Measurements from ENCODE around the gene CYTH1. TPM values are rescaled to one million over a fixed set of nuclear protein-coding genes. Genes with fewer than 3 reads are reported as not detected.
"Not testable (repeated sequence)": the region's sequence is repeated elsewhere in the genome, so short reads cannot be mapped to it uniquely, and the experiment has no call there.

The CYTH1 gene
- polyA plus RNA-seq, 1 of the 3 experiments (the other 2 are of a cell fraction) = 23.8 TPM

DNA sequence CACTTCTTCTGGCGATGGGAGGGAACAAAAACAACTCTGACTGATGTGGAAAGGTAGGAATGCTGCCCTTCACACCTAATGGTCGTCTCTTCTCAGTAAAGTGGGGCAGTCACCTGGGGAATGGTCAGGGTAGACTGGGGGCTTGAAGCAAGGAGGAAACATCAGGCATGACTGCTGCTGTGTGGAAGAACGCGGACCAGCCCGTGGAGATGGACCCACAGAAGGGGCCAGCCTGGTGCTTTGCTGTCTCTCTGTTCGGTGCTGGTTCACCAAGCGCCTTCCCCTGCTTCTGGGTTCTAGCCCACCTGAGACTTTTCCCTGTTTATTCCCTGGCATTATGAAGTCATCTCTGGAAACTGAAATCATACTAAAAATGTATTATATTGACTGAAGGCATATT lies 108.7 kb downstream of the CYTH1 start:
- H3K4me3 ChIP-seq (ENCODE audit: low read depth in 2 of 2, low read length in 1 of 2) = no peak overlapping the region
- peaks cover 14 to 48% of the 10 kb centered on the region in 2 experiments for H3K36me3 ChIP-seq (replicated peaks in 1 of 2; ENCODE audit: control insufficient read depth in 1 of 2, insufficient read depth in 2 of 2, low read length in 1 of 2)
- no peaks in the 10 kb centered on the region for H4K20me1 ChIP-seq (ENCODE audit: insufficient read depth)
- no peaks in the 10 kb centered on the region for H3K9me2 ChIP-seq
- peaks cover 4% of the 10 kb centered on the region for H3F3A ChIP-seq (replicated peaks; ENCODE audit: insufficient read depth)
- H2AFZ ChIP-seq (ENCODE audit: low read depth) = no peak overlapping the region
- H3K27me3 ChIP-seq (ENCODE audit: insufficient read depth) = no peaks in the 10 kb centered on the region
- 91% methylated on average over 7 of the region's 7 CpGs for WGBS (ENCODE audit: low lambda C conversion rate)
- H3K4me2 ChIP-seq = no peak overlapping the region
- TF ChIP-seq MEF2A (IDR thresholded peaks at IDR 0.05; ENCODE audit: borderline replicate concordance, low read depth) (no peak), RFX5 (IDR thresholded peaks at IDR 0.05; ENCODE audit: low read length) (no peak), TCF12 (IDR thresholded peaks at IDR 0.05) (no peak), SMC3 (IDR thresholded peaks at IDR 0.05; ENCODE audit: low read depth, low read length) (no peak), EP300 (IDR thresholded peaks at IDR 0.05; ENCODE audit: borderline replicate concordance in 1 of 2, low read depth in 1 of 2, low read length in 1 of 2) (no peak), EZH2phosphoT487 (IDR thresholded peaks at IDR 0.05; ENCODE audit: borderline replicate concordance, low read depth) (no peak)
- TF ChIP-seq, protein P1, sequence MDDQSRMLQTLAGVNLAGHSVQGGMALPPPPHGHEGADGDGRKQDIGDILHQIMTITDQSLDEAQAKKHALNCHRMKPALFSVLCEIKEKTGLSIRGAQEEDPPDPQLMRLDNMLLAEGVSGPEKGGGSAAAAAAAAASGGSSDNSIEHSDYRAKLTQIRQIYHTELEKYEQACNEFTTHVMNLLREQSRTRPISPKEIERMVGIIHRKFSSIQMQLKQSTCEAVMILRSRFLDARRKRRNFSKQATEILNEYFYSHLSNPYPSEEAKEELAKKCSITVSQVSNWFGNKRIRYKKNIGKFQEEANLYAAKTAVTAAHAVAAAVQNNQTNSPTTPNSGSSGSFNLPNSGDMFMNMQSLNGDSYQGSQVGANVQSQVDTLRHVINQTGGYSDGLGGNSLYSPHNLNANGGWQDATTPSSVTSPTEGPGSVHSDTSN (IDR thresholded peaks at IDR 0.05) = no peak
- H3K27ac ChIP-seq (ENCODE audit: low read depth in 2 of 2, low read length in 1 of 2) = peak overlapping the region in 1 of 2 experiments; percentile 11; a peak in 1 of 4 replicates
- no peaks in the 10 kb centered on the region for H3K9me3 ChIP-seq
- CTCF ChIA-PET = interaction anchor here (2.5 kb wide), 1 partner anchor 35 kb away, joined by 6 read pairs; no protein-coding TSS in a partner anchor
- H3K4me1 ChIP-seq (ENCODE audit: control insufficient read depth in 1 of 2, insufficient read depth in 2 of 2, low read depth in 1 of 2, low read length in 1 of 2) = no peaks in the 10 kb centered on the region
- DNase-seq = no peak
- H3K9ac ChIP-seq = no peak overlapping the region
- no peaks in the 10 kb centered on the region for H3K79me2 ChIP-seq (ENCODE audit: insufficient read depth)
- POLR2A ChIA-PET = no interaction called here

DNA sequence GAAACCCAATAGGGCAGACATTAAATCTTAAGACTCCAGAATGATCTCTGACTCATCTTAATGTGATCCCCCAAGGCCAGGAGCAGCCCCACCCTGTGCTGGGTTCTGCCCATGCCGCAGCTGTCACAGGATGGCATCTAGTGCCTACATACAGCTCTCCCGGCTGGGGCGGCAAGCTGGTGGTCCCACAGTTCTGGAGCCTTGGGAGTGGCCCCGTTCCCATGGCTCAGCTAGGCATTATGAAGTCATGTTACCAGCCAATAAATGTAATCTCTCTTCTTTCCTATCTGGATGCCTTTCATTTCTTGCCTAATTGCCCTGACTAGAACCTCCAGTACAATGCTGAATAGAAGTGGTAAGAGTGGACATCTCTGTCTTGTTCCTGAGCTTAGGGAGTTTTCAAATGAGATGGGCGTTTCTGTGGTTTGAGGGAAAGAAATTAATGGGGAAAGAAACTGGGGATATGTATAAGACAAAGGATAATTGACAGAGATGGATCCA lies 109.2 kb downstream of the CYTH1 start:
- no peak overlapping the region for H3K4me3 ChIP-seq (ENCODE audit: low read depth in 2 of 2, low read length in 1 of 2)
- WGBS (ENCODE audit: low lambda C conversion rate) = 90% methylated on average over 5 of the region's 5 CpGs
- H3K9ac ChIP-seq = no peak overlapping the region
- H3K9me2 ChIP-seq = no peaks in the 10 kb centered on the region
- ChIA-PET POLR2A (no interaction called here), CTCF (interaction anchor here (2.5 kb wide), 1 partner anchor 36 kb away, joined by 6 read pairs; no protein-coding TSS in a partner anchor)
- H3K27me3 ChIP-seq (ENCODE audit: insufficient read depth) = no peaks in the 10 kb centered on the region
- no peaks in the 10 kb centered on the region for H3K4me1 ChIP-seq (ENCODE audit: control insufficient read depth in 1 of 2, insufficient read depth in 2 of 2, low read depth in 1 of 2, low read length in 1 of 2)
- H3F3A ChIP-seq (replicated peaks; ENCODE audit: insufficient read depth) = peaks cover 4% of the 10 kb centered on the region
- H3K4me2 ChIP-seq = no peak overlapping the region
- peak; percentile 32; the same call in 1 of the 2 replicates for TF ChIP-seq FOSL2 (IDR thresholded peaks at IDR 0.05; ENCODE audit: borderline replicate concordance, low read depth)
- TF ChIP-seq NFIC (IDR thresholded peaks at IDR 0.05; ENCODE audit: borderline replicate concordance) = no peak
- no peaks in the 10 kb centered on the region for H4K20me1 ChIP-seq (ENCODE audit: insufficient read depth)
- no peak for DNase-seq
- H3K9me3 ChIP-seq = no peaks in the 10 kb centered on the region
- peak overlapping the region in 1 of 2 experiments; percentile 11; a peak in 1 of 4 replicates for H3K27ac ChIP-seq (ENCODE audit: low read depth in 2 of 2, low read length in 1 of 2)
- no peaks in the 10 kb centered on the region for H3K79me2 ChIP-seq (ENCODE audit: insufficient read depth)
- no peak overlapping the region for H2AFZ ChIP-seq (ENCODE audit: low read depth)
- H3K36me3 ChIP-seq (replicated peaks in 1 of 2; ENCODE audit: control insufficient read depth in 1 of 2, insufficient read depth in 2 of 2, low read length in 1 of 2) = peaks cover 14 to 43% of the 10 kb centered on the region in 2 experiments

DNA sequence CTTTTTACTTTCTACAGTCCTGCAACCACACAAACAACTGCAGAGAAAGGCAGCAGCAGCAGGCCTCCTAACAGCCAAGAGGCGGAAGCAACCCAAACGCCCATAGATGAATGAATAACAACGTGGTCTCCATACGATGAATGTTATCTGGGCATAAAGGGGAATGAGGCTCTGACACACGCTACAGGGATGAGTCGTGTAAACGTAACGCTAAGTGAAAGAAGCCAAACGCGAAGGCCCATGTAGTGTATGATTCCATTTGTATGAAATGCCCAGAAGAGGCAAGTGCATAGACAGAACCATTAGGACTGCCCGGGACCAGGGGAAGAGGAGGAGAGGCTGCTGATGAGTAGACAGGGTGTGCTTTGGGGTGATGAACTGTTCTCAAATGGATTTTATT lies 110.1 kb downstream of the CYTH1 start:
- Histone ChIP-seq H3K9me3 (no peaks in the 10 kb centered on the region), H3K4me2 (no peak overlapping the region), H3K79me2 (ENCODE audit: insufficient read depth) (no peaks in the 10 kb centered on the region), H3K27ac (ENCODE audit: low read depth in 2 of 2, low read length in 1 of 2) (no peak overlapping the region), H2AFZ (ENCODE audit: low read depth) (no peak overlapping the region), H3K27me3 (ENCODE audit: insufficient read depth) (no peaks in the 10 kb centered on the region), H3K36me3 (replicated peaks in 1 of 2; ENCODE audit: control insufficient read depth in 1 of 2, insufficient read depth in 2 of 2, low read length in 1 of 2) (peaks cover 14 to 34% of the 10 kb centered on the region in 2 experiments), H3K4me1 (ENCODE audit: control insufficient read depth in 1 of 2, insufficient read depth in 2 of 2, low read depth in 1 of 2, low read length in 1 of 2) (no peaks in the 10 kb centered on the region), H3K9me2 (no peaks in the 10 kb centered on the region), H3K9ac (no peak overlapping the region), H3K4me3 (ENCODE audit: low read depth in 2 of 2, low read length in 1 of 2) (no peak overlapping the region), H4K20me1 (ENCODE audit: insufficient read depth) (no peaks in the 10 kb centered on the region), H3F3A (replicated peaks; ENCODE audit: insufficient read depth) (peaks cover 4% of the 10 kb centered on the region)
- CTCF ChIA-PET = interaction anchor here (1.0 to 2.5 kb wide), 2 partner anchors 36 to 175 kb away, joined by 3 to 6 read pairs; no protein-coding TSS in a partner anchor
- WGBS (ENCODE audit: low lambda C conversion rate) = 90% methylated on average over 11 of the region's 11 CpGs
- POLR2A ChIA-PET = no interaction called here
- TF ChIP-seq FOXJ3 (CRISPR knock-in tag; IDR thresholded peaks at IDR 0.05) (no peak), TCF12 (IDR thresholded peaks at IDR 0.05) (no peak), TAF1 (IDR thresholded peaks at IDR 0.05; ENCODE audit: borderline replicate concordance, low read depth, low read length) (no peak), TEAD4 (IDR thresholded peaks at IDR 0.05; ENCODE audit: borderline replicate concordance, insufficient read depth) (no peak), SMC3 (IDR thresholded peaks at IDR 0.05; ENCODE audit: low read depth, low read length) (no peak), CHD2 (IDR thresholded peaks at IDR 0.05; ENCODE audit: low read length, partially characterized antibody) (no peak)
- TF ChIP-seq, protein P2, sequence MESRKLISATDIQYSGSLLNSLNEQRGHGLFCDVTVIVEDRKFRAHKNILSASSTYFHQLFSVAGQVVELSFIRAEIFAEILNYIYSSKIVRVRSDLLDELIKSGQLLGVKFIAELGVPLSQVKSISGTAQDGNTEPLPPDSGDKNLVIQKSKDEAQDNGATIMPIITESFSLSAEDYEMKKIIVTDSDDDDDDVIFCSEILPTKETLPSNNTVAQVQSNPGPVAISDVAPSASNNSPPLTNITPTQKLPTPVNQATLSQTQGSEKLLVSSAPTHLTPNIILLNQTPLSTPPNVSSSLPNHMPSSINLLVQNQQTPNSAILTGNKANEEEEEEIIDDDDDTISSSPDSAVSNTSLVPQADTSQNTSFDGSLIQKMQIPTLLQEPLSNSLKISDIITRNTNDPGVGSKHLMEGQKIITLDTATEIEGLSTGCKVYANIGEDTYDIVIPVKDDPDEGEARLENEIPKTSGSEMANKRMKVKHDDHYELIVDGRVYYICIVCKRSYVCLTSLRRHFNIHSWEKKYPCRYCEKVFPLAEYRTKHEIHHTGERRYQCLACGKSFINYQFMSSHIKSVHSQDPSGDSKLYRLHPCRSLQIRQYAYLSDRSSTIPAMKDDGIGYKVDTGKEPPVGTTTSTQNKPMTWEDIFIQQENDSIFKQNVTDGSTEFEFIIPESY (IDR thresholded peaks at IDR 0.05; ENCODE audit: borderline replicate concordance, low read depth) = no peak
- DNase-seq = no peak

DNA sequence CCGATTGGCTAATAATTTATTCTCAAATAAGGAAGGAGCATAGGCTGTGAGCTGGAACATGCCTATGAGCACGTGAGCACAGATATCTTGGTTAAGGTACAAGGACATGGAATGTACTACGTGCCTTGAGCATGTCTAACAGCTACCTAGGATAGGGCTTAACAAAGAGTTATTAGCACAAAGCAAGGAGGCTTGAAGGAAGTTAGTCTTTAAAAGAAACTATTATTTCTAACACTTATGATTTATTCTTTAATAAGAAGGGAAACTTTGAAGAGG lies 110.4 kb downstream of the CYTH1 start:
- H3K9me3 ChIP-seq; POLR2A ChIA-PET; H3K9ac ChIP-seq; H2AFZ ChIP-seq (ENCODE audit: low read depth); H3K27ac ChIP-seq (ENCODE audit: low read depth in 2 of 2, low read length in 1 of 2); H3K9me2 ChIP-seq; H3K4me2 ChIP-seq; H3K4me1 ChIP-seq (ENCODE audit: control insufficient read depth in 1 of 2, insufficient read depth in 2 of 2, low read depth in 1 of 2, low read length in 1 of 2); H3K79me2 ChIP-seq (ENCODE audit: insufficient read depth); DNase-seq; H3K27me3 ChIP-seq (ENCODE audit: insufficient read depth); H3F3A ChIP-seq (replicated peaks; ENCODE audit: insufficient read depth); H3K4me3 ChIP-seq (ENCODE audit: low read depth in 2 of 2, low read length in 1 of 2); H4K20me1 ChIP-seq (ENCODE audit: insufficient read depth): not testable (repeated sequence)
- 77% methylated on average over 3 of the region's 3 CpGs for WGBS (ENCODE audit: low lambda C conversion rate)
- peaks cover 14 to 31% of the 10 kb centered on the region in 2 experiments for H3K36me3 ChIP-seq (replicated peaks in 1 of 2; ENCODE audit: control insufficient read depth in 1 of 2, insufficient read depth in 2 of 2, low read length in 1 of 2)
- CTCF ChIA-PET = interaction anchor here (1.0 to 2.5 kb wide), 2 partner anchors 37 to 174 kb away, joined by 3 to 6 read pairs; no protein-coding TSS in a partner anchor
